ENCODE results near the gene RPRD1B.

The RPRD1B gene

DNA sequence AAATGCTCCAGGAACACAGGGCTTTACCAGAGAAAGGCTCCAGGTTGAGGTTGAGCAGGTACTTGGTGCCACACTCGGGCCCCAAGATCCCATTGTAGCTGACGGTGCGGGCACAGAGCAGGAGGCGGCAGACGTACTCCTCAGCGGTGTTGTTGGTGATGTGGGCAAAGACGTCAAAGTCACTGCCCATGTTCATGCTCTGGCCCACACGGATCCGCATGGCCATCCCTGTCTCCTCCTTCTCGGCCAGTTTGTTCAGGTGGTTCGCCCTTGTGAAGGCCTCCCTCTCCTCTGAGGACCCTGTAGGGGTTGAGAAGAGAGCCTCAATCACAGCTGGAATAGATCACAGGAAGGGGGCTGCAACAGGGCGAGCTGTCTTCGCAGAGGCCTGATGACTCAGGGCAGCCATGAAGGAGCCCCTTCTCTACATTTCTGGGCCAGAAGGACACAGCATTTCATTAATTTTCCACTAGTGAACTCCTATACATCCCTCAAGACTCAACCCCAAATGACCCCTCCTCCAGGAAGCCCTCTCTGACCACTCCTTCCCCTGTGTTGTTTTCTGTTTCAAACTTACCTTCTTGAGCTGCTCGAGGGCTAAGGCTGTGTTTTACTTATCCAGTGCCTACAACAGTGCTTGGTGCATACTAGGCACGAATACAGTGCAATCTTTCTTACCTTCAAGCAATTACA is 104.7 kb downstream of the RPRD1B start:
- DNase-seq, result no peak

DNA sequence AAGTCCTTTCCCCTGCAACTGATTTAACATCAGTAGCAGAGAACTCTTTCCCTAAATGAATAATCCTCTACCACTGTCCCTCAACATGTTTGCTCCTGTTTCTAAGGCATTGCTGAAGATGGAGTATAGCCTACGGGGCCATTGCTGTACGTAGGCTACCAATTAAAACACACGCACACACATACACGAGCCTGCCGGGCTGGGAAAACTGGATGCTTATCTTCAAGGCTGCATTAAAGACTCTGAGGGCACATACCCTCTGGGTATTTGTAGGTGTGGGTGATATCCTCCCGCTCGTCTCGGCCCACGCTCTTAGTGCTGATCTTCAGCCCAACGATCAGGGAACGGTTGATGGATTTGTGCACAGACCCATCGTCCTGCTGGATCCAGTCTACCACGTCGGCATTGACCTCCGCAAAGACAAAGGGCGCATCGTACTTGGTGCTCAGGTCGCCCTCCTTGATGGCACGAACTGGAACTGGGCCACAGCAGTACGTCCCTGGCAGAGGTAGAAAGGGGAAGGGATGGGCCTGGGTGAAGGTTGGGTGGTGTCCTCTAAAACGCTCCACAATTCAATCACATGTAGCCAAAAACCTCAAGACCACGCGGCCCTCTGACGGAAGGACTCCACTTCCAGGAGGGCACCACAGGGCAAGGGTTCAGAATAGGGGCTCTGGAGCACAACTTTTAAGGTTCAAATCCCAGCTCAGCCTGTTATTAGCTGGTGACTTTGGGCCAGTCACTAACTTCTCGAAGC is 105.8 kb downstream of the RPRD1B start:
- no peak for DNase-seq

DNA sequence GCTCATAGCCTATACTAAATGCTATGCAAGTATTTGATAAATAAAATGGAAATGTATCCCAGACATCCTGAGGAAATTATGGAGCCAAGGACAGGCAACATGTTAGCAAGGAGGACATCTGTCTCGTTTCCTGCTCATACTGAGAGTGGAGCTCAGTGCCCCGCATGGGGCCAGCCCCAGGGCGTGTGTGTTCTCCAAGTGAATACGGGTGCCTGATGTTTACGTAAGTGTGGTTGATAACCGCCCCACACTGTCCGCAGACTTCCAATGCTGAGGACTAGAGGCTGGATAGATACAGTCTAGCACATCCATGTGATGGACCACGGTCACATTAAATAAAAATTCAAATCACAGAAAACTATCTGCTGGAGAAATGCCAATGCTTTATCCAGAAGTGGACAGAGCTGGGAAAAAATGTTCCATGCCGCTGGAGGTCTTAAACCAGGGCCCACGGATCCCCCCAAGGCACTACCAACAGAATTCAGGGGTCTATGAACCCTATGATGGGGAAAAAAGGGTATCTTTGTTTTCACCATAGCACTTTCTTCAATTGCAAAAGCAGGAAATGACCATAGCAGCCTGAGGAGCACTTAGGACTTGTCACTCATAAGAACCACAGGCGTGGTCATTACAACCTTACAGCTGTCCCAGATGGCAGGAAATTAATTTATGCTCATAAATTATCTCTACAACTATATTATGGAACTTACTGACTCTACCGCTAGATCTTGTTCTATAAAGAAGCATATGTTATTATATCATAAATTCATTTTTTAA is 106.6 kb downstream of the RPRD1B start:
- DNase-seq, result peak in 1 of 2 experiments; percentile 23

DNA sequence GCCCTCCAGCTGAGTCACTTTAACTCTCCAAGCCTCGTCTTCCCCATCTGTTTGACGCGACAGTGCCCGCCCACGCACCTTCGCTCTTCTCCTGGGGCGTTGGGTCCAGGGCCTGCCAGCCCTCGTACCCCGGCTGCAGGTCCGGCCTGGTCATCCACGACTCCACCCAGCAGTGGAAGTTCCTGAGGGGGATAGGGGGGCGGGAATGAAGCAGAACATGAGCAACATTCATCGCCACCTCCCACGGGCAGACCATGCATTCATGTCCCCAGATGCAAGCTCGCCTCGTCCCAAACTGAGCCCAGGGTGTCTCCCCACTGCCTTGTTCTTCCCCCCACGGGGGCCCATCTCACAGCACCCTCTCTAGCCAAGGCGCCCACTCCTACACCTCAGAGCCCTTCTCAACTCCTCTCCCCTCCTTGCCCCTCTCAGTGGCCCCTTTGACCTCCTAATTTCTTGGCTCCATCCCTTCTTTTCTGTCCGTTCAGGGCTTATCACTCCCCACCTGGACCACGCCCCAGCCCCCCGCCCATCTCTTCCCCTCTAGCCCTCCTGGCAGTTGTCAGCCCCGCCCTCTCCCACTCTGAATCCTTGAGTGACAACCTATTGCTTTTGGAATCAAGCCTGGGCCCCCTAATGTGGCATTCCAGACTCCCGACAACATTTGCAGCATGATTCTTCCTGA is 107.8 kb downstream of the RPRD1B start:
- DNase-seq, result no peak
